GM21390 (cell line): ENCODE measurements around the gene CCNB1.
"Not testable (repeated sequence)": the region's sequence is repeated elsewhere in the genome, so short reads cannot be mapped to it uniquely, and the experiment has no call there.

Source experiments
- ATAC-seq: cut with Tn5 transposase; IDR thresholded peaks from one replicate; pipeline ENCODE4 v1.9.1; 2021; ENCODE audit not compliant: unreplicated experiment

CCNB1 gene

DNA sequence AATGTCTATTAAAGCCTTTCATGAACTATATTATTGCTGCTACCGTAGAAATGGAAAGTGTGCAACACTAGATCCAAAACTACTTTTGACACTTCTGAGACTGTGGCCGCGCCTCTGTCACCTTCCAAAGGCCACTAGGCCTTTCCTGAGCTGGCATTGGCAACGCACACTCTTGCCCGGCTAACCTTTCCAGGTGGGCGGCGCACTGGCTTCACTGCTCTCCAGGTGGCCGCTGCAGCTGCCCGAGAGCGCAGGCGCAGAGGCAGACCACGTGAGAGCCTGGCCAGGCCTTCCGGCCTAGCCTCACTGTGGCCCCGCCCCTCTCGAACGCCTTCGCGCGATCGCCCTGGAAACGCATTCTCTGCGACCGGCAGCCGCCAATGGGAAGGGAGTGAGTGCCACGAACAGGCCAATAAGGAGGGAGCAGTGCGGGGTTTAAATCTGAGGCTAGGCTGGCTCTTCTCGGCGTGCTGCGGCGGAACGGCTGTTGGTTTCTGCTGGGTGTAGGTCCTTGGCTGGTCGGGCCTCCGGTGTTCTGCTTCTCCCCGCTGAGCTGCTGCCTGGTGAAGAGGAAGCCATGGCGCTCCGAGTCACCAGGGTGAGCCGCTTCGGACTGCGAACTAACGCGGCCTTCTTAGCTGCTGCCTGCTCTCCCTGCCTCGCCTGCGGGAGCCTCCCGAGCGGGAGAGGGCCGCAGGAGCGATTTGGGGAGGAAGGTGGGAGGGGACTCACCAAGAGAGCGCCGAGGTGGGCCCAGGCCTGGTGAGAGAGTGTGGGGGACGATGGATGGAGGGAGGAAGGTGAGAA, at the start of gene CCNB1:
TSS of gene CCNB1 (plus strand) at position 465 of the 807 bp plus-strand sequence. CDS start at position 578, 113 bp downstream.
- peak; percentile 99 for ATAC-seq

DNA sequence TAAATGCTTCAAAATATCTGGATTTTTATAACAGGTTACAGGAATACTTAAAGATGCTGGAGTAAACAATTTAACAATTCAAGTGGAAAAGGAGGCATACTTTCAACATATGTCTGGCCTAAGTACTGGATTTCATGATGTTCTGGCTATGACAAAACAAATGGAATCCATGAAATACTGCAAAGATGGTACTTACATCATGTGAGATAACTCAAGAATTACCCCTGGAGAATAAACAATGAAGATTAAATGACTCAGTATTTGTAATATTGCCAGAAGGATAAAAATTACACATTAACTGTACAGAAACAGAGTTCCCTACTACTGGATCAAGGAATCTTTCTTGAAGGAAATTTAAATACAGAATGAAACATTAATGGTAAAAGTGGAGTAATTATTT, 37.5 kb upstream of the CCNB1 start:
- no peak for ATAC-seq

DNA sequence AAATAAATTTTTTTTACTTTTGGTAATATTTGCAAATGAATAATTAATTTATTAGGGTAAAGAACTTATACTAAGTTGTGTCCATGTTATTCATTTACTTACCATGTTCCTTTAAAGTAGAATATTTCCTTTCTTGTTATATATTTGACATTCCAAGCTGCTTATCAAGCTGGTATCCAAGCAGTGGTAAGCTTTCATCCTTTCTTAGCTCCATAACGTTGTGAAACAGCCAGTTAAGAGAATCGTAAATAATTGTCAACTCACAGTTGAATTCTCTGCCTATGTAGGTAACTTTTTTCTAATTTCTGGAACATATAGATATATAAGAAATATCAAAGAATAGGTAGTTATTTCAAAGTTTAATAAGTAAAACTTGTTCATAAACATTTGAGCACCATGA, 36.7 kb upstream of the CCNB1 start:
- no peak for ATAC-seq

DNA sequence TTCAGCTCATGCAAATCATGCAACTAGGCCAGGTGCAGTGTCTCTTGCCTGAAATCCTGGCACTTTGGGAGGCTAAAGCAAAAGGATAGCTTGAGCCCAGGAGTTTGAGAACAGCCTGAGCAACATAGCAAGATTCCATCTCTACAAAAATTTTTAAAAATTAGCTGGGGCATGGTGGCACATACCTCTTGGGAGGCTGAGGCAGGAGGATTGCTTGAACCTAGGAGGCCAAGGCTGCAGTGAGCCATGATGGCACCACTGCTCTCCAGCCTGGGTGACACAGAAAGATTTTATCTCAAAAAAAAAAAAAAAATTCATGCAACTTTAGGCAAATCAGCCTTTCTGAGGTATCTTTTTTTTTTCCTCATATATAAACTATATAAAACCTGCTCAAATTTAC, 35.6 kb upstream of the CCNB1 start:
- no peak for ATAC-seq

DNA sequence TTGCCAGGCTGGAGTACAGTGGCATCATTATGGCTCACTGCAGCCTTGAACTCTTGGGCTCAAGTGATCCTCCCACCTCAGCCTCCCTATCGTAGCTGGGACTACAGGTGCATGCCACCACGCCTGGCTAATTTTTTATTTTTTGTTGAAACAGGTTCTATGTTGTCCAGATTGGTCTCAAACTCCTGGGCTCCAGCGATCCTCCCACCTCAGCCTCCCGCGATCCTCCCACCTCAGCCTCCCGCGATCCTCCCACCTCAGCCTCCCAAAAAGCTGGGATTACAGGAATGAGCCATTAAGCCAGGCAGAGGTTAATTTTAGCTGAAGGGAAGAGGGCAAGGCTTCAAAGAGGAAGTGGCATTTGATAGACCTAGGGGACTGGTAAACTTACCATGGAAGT, 32.8 kb upstream of the CCNB1 start:
- ATAC-seq = no peak

DNA sequence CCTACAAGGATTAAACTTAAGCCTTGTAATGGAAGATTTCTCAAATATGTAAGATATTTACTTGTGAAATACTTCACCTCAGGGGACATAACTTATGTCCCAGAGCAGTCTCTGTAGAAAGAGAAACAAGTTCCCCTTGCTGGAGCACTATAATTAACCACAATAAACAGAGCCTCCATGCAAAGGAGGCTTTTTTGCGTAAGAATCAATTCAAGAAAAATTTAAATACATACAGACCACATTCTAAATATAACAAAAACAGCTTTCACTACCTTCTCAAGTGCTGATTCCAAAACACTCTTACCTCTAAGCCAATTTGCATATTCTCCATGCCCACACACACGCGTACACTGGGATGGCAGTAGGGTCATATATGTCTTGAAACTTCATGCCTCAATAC, 30.7 kb upstream of the CCNB1 start:
- ATAC-seq = peak; percentile 91

DNA sequence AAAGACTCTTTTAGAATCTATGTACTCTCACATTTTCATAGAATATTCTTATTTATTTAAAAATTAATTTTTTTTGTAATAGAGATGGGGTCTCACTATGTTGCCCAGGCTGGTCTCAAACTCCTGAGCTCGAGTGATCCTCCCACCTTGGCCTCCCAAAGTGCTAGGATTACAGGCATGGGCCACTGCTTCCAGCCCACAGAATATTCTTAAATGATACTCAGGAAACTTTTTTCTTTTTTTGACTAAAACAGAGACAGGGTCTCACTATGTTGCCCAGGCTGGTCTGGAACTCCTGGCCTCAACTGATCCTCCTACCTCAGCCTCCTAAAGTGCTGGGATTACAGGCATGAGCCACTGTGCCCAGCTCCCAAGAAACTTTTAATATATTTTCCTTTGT, 29.7 kb upstream of the CCNB1 start:
- ATAC-seq = not testable (repeated sequence)

DNA sequence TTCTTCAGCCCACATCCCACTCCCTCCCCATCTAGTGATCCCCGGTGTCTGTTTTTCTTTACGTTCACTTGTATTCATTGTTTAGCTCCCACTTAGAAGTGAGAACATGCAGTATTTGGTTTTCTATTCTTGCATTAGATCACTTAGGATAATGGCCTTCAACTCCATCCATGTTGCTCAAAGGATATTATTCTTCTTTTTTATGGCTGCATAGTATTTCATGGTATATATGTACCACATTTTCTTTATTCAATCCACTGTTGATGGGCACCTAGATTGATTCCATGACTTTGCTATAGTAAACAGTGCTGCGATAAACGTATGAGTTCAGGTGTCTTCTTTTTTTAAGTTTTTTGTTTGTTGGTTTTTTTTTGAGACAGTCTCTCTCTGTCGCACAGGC, 29.1 kb upstream of the CCNB1 start:
- ATAC-seq = no peak

DNA sequence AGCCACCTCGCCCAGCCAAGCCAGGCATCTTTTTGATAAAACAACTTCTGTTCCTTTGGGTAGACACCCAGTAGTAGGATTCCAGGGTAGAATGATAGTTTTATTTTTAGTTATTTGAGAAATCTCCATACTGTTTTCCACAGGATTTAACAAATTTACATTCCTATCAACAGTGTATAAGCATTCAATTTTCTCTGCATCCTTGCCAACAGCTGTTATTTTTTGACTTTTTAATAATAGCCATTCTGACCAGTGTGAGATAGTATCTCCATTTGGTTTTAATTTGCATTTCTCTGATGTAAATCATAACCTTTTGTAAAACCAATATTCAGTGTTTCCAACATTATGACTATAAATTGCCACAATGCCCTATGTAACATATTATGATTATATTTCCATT, 28.2 kb upstream of the CCNB1 start:
- ATAC-seq = no peak

DNA sequence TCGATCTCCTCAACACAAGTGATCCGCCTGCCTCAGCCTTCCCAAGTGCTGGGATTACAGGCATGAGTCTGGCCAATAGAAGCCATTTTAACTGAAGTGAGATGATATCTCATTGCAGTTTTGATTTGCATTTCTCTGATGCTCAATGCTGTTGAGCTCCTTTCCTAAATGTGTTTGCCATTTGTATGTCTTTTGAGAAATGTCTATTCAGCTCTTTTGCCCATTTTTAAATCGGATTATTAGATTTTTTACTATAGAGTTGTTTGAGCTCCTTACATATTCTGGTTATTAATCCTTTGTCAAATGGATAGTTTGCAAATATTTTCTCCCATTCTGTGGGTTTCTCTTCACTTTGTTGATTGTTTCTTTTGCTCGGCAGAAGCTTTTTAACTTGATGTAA, 26.7 kb upstream of the CCNB1 start:
- not testable (repeated sequence) for ATAC-seq

DNA sequence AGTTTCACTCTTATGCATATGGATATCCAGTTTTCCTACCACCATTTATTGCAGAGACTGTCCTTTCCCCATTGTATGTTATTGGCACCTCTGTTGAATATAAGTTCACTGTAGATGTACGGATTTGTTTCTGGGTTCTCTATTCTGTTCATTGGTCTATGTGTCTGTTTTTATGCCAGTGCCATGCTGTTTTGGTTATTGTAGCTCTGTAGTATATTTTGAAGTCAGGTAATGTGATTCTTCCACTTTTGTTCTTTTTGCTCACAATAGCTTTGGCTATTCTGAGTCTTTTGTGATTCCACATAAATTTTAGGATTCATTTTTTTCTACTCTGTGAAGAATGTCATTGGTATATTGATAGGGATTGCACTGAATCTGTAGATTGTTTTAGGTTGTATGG, 26.1 kb upstream of the CCNB1 start:
- no peak for ATAC-seq

DNA sequence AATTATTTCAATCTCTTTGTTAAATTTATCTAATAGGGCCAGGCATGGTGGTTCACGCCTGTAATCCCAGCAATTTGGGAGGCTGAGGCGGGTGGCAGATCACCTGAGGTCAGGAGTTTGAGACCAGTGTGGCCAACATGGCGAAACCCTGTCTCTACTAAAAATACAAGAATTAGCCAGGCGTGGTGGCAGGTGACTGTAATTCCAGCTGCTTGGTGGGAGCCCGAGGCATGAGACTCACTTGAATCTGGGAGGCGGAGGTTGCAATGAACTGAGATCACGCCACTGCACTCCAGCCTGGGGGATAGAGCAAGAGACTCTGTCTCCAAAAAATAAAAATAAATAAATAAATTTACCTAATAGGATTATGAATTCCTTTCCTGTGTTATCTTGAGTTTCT, 18.4 kb upstream of the CCNB1 start:
- not testable (repeated sequence) for ATAC-seq

DNA sequence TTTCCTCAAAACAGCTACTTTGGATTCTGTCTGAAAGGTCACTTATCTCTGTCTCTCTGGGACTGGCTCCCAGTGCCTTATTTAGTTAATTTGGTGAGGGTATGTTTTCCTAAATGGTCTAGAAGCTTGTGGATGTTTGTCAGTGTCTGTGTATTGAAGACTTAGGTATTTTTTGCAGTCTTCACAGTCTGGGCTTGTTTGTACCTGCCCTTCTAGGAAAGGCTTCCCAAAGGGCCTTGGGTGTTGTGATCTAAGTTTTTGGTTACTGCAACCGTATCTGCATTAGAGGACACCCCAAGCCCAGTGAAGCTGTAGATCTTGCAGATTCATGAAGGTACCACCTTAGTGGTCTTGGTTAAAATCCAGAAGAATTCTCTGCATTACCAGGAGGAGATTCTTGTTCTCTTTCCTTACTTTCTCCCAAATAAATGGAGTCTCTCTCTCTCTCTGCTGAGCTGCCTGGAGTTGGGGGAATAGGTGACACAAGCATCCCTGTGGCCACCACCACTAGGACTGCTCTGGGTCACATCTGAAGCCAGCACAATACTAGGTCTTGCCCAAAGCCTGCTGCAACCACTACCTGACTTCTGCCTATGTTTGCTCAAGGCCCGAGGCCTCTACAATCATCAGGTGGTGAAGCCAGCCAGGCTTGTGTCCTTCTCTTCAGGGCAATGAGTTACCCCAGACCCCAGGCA, 17.8 kb upstream of the CCNB1 start:
- ATAC-seq = no peak

DNA sequence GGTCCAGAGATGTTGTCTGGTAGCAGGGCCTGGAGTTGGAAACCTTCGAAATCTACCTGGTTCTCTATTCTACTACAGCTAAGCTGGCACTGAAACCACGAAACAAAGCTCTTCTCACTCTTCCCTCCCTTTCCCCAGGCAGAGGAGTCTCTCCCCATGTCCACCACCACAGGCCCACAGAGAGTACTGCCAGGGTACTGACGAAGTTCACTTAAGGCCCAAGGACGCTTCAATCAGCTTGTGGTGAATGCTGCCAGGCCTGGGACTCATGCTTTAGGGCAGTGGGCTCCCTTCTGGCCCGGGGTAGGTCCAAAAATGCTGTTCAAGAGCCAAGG, 17.3 kb upstream of the CCNB1 start:
- ATAC-seq = no peak

DNA sequence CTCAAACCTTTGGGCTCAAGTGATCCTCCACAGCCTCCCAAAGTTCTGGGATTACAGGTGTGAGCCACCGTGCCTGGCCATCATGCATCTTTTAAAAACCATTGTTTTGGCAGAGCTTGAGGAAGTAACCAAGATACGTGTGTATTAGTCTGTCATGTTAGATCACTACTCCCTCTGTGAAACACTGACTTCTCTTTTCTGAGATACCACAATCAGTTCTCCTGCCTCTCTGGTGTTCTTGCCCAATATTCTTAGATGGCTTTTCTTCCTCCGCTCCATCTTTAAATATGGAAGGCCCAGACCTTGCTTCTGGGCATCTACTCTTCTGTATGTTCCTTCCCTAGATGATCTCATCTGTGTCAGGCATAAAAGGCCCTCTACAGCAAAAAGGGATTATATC, 14.2 kb upstream of the CCNB1 start:
- no peak for ATAC-seq

DNA sequence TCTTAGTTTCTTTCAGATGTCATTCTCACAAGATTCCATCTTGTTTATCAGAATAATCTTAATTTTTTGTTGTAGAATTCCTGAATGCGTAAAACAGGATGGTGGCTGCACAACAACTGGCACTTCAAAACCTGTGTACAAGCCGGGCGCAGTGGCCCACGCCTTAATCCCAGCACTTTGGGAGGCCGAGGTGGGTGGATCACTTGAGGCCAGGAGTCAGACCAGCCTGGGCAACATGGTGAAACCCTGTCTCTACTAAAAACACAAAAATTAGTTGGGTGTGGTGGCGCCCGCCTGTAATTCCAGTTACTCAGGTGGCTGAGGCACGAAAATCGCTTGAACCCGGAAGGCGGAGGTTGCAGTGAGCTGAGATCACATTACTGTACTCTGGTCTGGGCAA, 10.5 kb upstream of the CCNB1 start:
- no peak for ATAC-seq

DNA sequence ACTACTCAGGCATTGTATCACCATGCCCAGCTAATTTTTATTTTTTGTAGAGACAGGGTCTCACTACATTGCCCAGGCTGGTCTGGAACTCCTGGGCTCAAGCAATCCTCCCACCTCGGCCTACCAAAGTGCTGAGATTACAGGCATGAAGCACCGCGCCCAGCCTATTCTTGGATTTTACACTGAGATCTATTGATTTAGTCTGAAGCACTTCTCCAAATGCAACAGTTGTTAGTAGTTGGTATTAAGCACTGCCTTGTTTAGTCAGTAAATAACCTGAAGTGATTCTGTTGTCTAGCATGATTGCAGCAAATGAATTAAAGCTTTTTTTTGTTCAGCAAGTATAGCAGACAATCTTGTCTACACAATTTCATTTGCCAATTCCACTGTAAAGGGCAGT, 8.9 kb upstream of the CCNB1 start:
- ATAC-seq = no peak

DNA sequence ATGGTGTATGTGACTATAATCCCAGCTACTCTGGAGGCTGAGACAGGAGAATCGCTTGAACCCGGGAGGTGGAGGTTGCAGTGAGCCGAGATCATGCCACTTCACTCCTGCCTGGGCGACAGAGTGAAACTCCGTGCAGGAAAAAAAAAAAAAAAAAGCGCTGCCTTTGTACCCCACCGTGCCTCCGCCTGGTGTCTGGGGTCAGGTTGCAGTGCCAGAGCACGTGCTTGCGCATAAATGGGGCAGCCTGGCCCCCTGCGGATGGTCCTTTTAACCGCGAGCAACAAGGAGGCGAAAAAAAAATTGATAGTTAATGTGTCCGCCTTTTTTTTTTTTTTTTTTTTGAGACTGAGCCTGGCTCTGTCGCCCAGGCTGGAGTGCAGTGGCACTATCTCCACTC, 6.3 kb upstream of the CCNB1 start:
- ATAC-seq = no peak

DNA sequence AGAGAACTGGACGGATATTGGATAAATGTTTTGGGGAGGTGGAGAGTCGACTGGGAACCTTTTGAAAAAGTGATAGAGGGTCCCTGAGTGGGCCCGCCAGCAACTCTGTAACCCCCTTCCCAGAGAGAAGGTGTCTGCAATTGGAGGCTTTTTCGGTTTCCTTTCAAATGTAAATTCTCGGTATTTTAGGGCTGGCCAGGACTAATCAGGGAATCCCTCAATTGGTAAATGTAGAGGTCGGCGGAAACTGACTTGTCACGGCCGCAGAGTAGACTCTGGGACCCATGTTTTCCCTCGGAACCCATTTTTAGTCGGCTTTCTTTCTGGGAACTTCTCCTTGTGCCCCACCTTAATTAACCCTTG, 524 bp downstream of the CCNB1 start:
- ATAC-seq = no peak

DNA sequence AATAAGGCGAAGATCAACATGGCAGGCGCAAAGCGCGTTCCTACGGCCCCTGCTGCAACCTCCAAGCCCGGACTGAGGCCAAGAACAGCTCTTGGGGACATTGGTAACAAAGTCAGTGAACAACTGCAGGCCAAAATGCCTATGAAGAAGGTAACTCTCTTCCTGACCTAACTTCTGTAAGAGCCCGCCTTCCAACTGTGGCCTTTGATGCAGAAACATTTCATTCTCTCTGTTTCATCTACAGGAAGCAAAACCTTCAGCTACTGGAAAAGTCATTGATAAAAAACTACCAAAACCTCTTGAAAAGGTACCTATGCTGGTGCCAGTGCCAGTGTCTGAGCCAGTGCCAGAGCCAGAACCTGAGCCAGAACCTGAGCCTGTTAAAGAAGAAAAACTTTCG, 979 bp downstream of the CCNB1 start:
- no peak for ATAC-seq

DNA sequence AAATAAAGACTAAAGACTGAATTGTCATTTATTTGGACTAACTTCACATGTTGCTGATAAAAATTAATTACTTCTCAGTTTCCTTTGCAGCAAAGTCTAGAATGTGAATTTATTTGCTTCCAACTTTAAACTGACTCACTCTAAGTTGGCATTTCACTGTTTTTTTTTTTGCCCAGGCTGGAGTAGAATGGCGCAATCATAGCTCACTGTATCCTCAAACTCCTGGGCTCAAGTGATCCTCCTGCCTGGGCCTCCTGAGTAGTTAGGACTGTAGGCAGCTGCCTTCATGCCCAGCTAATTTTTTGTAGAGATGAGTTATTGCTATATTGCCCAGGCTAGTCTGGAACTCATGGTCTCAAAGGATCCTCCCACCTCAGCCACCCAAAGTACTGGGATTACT, 3.5 kb downstream of the CCNB1 start:
- no peak for ATAC-seq

DNA sequence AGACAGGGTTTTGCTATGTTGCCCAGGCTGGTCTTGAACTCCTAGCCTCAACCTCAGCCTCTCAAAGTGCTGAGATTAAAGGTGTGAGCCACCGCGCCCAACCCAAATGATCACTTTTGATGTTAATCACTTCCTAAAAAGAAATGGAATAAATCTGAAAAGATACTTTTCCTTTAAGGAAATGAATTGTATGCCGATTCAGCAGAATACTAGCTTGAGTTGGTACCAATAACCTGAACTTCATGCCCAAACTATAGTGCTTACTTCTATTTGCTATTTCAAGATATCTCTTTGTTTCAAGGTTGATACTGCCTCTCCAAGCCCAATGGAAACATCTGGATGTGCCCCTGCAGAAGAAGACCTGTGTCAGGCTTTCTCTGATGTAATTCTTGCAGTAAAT, 4.0 kb downstream of the CCNB1 start:
- ATAC-seq = no peak
